Ramos (cell line): Measurements from ENCODE around the gene PHF1.
"Not testable (repeated sequence)": the region's sequence is repeated elsewhere in the genome, so short reads cannot be mapped to it uniquely, and the experiment has no call there.

Source experiments
- in situ Hi-C: fragments of 300-500 bp; cut with MboI; formaldehyde crosslinking; loops from one replicate; pipeline ENCODE4 v1.14.3; 2022; ENCODE audit warnings: low sequenced_read_pairs; ENCODE audit not compliant: unreplicated experiment

PHF1 gene

DNA sequence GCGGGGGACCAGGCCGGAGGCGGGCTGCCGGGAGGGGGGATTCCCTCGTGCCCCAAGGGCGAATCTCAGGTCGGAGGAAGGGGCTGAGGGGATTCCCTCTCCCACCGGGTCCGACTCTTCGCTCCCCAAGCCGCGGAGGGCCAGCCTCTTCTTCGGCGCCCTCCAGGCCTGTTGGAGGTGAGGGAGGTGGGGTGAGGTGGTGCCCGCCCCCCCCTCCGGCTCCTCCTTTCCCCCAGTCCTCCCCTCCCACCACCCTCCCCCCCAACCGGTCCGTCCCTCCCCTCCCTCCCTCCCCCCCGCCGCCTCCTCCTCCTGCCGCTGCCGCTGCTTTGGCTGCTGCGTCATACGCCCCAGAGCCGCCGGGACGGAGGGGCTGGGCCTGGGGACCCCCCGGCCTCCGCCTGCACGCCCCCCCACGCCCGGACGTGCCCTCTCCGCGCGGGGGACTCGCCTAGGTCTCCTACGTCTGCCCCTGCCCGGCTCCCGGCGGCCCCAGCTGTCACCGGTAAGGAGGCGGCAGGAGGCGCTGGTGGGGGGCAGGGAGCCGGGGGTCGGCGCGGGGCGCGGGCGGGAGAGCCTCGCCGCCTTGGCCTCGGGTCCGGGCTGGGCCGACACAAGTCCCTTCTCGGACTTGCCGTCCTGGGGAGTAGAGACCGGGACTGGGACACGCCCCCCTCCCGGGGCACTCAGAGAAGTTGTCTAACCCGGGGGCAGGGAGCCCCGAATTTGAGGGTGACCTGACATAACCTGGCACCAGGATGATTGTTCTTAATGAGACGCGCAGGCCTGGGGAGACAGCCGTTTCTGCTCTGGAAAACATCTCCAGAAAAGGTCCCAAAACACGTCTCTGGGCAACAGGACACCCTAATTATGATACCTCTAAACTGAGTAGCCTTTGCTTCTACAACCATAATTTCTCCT is at the start of gene PHF1:
PHF1 (plus strand) TSS at position 304 of the 921 bp plus-strand sequence. CDS start 1,250 bp downstream, outside the sequence.
- in situ Hi-C loops: no loop called here

DNA sequence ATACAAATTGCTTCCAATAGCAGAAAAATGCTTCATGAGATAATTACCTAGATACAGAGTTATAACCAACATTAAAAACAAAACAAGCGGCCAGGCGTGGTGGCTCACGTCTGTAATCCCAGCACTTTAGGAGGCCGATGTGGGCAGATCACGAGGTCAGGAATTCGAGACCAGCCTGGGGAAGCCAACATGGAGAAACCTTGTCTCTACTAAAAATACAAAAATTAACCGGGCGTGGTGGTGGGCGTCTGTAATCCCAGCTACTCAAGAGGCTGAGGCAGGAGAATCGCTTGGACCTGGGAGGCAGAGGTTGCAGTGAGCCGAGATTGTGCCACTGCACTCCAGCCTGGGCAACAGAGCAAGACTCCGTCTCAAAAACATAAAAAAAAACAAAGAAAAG is 47.3 kb upstream of the PHF1 start:
- in situ Hi-C loops: not testable (repeated sequence)

DNA sequence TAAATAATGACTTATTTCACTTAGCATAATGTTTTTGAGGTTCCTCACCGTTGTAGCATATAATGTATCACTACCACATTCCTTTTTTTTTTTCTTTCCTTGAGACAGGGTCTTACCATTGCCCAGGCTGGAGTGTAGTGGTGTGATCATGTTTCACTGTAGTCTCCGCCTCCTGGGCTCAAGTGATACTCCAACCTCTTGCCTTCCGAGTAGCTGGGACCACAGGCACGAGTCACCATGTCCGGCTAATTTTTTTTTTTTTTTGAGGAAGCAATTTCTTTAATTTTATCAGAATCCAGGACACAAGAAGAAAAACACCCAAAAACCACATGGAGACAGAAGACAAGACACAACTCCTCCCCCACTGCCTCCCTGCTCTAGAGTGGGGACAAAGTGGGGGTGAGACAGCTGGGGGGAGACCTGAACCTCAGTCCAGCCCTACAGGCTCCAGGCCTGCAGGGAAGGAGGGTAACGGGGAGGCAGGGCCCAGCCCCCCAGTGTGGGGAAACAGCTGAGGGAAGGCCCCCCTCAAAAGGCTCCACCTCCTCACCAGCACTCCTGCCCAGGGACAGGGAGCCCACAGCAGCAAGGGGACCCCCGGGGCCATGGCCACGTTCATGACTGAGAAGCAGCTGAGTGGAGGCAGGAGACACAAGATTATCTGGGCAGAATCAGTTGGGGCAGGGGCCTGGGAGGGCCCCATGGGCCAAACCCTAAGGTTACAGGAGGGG is 46.2 kb upstream of the PHF1 start:
- in situ Hi-C loops: not testable (repeated sequence)

DNA sequence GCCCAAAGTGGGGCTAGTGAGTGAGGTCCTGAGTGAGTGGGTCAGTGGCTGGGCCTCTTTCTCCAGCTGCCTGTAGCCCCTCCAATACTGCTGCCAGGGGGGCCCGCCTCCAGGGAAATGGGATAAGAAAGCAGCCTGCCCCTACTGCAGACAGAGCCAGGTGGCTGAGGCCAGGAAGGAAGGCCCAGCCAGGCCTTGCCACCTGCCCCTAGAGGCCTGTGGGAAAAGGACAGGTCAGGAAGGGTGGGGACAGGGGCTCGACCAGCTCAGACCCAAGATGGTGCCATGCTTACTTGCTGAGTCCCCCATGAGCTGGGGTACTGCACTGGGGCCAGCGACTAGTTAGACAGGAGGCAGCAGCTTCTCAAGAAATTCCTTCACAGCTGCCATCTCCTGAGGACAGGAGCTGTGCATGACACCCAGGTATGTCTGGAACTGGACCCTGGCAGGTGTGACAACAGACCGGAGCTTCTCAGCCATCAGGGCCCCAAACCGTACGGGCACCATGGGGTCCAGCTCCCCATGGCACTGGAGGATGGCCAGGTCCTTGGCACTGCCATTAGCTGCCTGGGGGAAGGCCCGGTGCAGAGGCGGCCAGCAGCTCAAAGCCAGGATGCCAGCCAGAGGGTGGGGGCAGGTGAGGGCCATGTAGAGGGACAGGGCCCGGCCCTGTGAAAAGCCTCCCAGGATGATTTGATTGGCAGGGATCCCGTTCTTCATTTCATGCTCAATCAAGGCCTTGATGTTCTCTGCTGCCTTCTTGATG is 45.4 kb upstream of the PHF1 start:
- in situ Hi-C loops: not testable (repeated sequence)

DNA sequence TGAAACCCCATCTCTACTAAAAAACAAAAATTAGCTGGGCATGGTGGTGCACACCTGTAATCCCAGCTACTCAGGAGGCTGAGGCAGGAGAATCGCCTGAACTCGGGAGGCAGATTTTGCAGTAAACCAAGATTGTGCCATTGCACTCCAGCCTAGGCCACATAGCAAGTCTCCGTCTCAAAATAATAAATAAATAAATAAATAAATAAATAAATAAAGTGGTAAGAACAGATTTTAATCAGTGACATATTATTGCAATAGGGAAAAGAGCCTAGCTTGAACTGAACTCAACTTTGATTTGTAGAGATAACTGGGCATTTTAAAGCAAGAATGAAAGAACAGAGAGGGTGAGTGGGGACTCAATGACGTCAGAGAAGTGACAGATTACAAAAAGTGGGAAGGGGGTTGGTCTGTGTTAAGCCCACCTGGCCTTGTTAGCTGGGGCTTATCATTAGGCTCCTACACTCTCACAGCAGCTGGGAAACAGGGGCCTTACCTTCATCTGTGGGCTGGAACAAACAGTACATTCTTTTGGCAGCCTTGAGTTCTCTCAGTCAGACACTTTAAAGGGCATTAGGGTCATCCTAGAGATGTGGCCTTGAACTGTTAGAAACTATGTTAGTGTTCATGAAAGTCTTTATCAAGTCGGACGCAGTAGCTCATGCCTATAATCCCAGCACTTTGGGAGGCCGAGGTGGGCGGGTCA is 43.7 kb upstream of the PHF1 start:
- in situ Hi-C loops: no loop called here

DNA sequence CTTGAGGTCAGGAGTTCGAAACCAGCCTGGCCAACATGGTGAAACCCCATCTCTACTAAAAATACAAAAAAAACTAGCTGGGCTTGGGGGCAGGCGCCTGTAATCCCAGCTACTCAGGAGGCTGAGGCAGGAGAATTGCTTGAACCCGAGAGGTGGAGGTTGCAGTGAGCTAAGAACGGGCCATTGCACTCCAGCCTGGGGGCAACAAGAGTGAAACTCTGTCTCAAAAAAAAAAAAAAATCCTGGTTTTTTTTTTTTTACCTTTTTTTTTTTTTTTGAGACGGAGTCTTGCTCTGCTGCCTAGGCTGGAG is 43.1 kb upstream of the PHF1 start:
- in situ Hi-C loops: not testable (repeated sequence)

DNA sequence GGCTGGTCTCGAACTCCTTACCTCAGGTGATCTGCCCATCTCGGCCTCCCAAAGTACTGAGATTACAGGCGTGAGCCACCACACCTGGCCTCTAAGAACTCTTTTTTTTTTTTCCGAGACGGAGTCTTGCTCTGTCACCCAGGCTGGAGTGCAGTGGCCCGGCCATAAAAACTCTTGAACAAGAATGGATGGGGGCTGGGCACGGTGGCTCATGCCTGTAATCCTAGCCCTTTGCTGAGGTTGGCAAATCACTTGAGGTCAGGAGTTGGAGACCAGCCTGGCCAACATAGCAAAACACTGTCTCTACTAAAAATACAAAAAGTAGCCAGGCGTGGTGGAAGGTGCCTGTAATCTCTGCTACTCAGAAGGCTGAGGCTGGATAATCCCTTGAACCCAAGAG is 38.9 kb upstream of the PHF1 start:
- in situ Hi-C loops: not testable (repeated sequence)

DNA sequence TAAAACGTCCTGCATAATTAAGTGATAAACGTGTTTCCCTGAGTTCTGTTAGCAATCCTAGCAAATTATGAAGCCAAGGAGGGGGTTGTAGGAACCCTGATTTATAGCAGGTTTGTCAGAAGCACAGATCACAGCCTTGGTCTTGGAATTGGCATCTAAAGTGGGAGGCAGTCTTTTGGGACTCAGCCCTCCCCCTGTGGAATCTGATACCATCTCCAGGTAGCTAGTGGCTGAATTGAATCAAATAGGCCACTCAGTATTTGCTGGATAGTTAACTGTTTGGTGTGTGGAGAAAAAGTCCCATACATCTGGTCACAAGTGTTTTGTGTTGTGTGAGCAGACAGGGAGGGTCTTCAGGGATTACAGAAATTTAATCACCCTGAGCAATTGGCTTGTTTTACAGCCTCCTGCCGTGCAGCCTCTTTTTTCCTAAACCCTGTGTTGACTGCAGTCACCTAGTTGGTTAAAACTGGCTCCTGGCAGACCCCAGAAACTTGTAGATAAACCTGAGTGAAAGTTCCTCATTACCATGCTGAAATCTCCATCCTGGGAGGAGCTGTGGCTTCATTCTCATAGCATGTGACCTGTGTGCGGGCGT is 38.2 kb upstream of the PHF1 start:
- in situ Hi-C loops: no loop called here

DNA sequence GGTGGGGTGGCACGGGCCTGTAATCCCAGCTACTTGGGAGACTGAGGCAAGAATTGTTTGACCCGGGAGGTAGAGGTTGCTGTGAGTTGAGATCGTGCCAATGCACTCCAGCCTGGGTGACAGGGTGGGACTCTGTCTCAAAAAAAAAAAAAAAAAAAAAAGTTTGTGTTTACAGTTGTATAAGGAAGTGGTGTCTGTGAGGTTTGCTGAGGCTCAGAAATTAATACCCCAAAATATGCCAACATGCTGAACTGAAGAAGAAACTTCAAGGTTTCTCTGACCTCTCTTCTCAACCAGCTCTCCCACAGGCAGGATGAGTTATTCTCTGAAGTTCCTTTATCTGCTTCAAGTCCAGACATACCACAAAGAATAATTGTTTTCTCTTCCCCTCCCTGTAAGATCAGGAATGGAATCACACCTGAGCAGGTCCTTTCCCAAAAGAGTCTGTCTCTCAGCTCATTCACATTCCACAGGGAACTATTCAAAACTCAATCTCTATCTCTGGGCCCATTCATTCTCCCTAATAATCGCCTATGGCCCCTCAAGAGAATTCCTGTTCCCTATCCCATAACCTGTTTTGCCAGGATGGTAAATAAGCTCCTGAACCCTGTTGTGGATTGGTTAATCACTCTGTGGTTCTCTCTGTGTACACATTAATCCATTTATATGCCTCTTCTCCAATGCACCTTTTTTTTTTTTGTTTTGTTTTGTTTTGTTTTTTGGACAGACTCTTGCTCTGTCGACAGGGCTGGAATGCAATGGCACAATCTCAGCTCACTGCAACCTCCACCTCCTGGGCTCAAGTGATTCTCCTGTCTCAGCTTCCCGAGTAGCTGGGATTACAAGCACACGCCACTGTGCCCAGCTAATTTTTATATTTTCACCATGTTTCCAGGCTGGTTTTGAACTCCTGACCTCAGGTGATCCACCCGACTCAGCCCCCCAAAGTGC is 36.6 kb upstream of the PHF1 start:
- in situ Hi-C loops: no loop called here

DNA sequence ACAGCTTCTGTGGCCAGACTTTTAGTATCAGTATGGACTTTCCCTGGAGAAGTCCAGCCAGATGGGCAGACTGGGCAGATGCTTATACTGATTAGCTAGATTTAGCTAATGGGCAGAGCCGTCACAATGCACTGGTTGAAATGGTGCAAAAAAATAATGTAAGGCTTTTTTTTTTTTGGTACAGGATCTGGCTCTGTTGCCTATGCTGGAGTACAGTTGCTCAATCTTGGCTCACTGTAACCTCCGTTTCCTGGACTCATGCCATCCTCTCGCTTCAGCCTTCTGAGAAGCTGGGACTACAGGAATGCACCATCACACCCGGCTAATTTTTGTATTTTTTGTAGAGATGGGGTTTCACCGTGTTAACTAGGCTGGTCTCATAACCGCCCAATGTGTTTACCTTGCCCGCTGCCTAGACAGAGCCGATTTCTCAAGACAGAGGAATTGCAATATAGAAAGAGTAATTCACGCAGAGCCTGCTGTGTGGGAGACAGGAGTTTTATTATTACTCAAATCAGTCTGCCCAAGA is 35.6 kb upstream of the PHF1 start:
- in situ Hi-C loops: no loop called here

DNA sequence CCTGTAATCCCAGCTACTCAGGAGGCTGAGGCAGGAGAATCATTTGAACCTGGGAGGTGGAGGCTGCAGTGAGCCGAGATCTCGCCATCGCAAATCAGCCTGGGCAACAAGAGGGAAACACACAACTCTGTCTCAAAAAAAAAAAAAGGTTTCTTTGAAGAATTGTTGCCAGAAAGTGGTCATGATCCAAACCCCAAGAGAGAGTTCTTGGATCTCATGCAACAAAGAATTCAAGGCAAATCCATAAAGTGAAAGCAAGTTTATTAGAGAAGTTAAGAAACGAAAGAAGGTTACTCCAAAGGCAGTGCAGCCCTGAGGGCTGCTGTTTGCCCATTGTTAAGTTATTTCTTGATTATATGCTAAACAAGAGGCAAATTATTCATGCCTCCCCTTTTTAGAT is 33.6 kb upstream of the PHF1 start:
- in situ Hi-C loops: no loop called here

DNA sequence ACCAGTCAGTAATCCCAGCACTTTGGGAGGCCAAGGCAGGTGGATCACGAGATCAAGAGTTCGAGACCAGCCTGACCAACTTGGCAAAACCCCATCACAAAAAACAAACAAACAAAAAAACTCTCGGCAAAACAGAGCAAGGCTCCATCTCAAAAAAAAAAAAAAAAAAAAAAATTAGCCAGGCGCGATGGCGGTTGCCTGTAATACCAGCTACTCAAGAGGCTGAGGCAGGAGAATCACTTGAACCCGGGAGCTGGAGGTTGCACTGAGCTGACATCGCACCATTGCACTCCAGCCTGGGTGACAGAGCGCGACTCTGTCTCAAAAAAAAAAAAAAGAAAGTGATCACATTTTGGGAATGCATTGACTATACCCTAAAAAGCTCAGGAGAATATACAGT is 31.6 kb upstream of the PHF1 start:
- in situ Hi-C loops: not testable (repeated sequence)

DNA sequence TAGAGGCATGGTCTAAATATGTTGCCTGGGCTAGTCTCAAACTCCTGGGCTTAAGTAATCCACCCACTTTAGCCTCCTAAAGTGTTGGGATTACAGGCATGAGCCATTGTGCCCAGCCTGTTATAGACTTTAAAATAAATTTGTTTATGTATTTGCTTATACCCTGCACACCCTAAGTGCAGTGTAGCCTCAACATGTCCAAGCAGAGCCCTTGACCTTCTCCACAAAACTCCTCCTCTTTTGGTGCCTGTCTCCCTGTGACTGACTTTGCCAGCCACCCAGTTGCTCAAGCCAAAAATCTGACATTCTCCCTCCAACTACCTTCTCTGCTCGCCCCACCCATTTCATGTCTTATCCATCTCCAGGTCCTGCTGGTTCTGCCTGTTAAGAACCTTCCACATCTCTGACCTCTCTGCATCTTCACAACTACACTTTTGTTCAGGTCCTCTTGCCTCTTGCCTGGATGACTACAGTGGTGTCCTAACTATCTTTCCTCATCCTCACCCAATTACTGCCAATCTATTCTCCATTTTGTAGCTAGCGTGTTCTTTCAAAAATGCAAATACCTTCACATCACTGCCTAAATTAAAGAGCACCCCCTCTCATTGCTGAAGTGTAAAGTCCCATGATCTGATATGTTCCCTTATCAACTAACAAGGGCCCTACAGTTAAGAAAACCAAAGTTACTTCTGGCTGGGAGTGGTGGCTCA is 30.4 kb upstream of the PHF1 start:
- in situ Hi-C loops: no loop called here

DNA sequence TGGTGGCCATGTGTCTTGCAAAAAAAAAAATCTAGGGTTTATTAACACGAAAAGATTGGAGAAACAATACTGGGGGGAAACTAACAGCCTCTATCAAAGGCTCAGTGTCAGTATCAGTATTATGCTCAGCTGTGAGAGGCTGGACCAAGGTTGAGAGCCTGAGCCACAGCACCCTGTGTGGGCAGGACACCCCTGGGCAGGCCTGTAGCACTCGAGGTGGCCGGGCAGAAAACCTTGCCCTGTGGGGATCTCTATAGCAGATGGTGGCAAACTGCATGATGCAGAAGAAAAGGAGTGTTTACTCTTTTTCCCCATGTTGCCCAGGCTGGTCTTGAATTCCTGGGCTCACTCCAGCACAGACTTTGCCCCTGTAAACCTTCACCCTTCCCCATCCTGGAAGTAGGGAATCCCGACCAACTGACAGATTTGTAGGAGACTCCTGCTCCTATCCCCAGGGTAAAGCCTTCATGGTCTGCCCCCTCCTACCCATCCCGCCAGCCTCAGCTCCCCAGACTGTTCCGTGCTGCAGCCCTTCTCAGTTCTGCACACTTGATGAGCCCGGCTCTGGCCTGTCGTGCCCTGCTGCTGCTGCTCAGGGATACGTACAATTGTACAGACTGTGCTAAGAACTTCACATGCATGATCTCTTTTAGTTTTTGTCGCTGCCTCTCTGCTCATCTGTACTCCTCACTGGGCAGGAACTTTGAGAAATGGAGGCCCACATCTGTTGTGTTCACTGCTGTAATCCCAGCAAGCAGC is 27.2 kb upstream of the PHF1 start:
- in situ Hi-C loops: no loop called here

DNA sequence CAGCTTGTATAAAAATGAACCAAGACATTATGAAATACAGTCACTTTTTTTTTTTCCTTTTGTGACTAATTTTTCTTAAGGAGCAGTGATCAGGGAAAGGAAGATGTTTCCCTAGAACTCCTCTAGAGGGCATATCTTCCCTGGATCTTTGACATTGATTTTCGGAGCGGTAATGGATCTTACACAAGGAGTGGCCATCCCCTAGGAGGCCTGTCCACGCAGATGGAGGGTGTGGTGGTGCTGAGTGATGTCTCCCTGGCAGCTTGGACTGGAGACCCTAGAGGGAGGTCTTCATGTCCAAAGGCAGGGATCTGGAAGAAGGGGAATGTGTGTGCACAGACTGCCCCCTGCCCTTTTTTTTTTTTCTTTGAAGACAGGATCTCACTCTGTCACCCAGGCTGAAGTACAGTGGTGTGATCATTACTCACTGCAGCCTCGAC is 26.2 kb upstream of the PHF1 start:
- in situ Hi-C loops: no loop called here

DNA sequence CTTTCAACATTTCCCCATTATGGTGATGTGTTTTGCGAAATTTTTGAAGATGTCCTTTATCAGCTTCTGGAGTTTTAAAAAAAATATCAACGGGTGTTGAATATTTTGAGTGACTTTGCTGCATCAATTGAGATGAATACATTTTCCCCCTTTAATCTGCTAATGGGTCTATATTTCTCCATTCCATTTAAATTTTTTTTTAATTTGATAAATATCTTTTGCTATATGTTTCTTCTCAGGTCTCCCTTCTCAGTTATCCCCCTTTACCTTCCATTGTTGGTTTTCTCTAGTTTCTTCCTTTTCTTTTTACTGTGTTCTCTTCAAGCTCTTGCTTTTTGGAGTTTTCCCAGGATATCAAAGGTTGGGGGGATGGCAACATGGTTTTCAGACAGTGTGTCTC is 20.6 kb upstream of the PHF1 start:
- in situ Hi-C loops: no loop called here

DNA sequence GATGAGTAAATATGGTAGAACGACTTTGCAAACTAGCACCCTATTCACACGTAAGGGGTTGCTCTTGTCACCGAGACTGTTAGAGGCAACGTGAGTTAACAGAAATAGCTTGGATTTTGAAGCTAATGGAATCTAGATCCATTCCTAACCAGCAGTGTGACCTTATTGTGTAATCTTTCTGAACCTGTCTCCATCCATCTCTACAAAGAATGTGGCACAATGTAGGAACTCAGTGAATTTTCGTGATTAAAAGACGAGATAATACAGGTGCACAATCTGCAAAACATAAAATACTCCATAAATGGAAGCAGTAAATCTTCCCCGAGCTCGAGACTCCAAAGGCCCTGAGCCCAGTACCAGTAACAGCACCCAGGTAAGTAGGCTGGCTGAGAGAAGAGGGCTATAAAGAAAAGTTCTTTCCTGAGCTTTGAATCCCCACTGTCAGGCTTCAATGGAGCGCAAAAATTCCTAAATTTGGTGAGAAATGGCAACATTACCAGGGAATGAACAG is 20.0 kb upstream of the PHF1 start:
- in situ Hi-C loops: no loop called here
